ENCODE data around the gene EFS. TPM values are rescaled to one million over a fixed set of nuclear protein-coding genes. Genes with fewer than 3 reads are reported as not detected.

Gene EFS
- total RNA-seq, 4 donors from 2014 or later = 63.0 to 74.0 (median 64.8) TPM

DNA sequence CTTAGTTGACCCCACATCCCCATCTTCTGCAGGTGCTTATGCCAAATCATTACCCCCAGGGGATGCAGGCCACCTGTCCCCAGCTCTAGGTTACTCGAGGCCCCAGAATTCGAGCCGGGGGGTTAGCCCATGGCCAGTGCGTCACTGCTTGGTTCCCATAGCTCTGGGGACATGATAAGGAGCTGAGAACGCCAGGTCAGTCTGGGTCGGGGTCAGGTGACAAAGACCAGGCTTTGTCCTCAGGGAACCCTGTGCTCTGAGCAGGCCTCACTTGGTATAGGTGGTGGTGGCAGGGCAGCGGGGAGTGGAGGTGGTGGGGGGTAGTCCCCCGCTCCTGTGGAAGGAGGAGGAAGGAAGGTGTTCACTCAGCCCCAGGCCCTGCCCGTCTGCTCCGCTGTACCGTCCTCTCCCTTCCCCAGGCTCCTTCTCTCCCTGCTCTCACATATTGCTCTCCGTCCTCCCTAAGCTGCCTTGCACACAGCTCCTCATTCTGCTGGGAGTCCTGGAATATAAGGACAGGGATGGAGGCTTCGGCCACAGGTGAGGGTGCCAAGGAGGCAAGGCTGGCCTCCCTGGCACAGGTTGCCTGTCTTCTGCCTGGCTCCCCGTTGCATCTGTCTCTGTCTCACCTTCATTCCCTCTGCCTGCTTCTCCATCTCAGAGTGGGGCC is 45.1 kb upstream of the EFS start:
- WGBS = 83% methylated on average over 10 of the region's 14 CpGs
- no peak for TF ChIP-seq POLR2A (IDR thresholded peaks at IDR 0.05)
- H3K4me3 ChIP-seq = no peak overlapping the region
- H3K36me3 ChIP-seq = no peaks in the 10 kb centered on the region
- no peaks in the 10 kb centered on the region for H3K9me3 ChIP-seq
- H3K27me3 ChIP-seq = peaks cover 30% of the 10 kb centered on the region
- H3K4me1 ChIP-seq = no peaks in the 10 kb centered on the region
- DNase-seq (ENCODE audit: low spot score in 2 of 2) = no peak
- H3K27ac ChIP-seq = no peak overlapping the region

DNA sequence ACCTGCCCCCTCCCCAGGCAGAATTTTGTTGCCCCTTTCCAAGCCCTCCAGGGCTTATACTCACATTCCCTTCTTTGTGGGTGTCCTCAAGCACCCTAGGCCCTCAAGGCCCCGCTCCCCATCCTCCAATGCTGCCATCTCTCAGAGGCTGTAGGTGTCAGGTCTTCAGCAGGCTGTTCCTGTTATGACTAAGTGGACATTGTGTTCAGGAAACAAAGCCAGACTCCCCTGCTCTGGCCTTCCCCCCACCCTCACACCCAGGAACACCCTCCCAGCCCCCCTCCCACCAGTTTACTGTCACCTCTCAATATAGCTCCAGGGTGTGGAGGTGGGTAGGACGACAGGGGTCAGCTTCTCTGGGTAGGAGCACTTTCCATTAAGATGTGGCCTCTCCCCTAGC is 44.5 kb upstream of the EFS start:
- DNase-seq (ENCODE audit: low spot score in 2 of 2) = no peak
- Histone ChIP-seq H3K9me3 (no peaks in the 10 kb centered on the region), H3K36me3 (no peaks in the 10 kb centered on the region), H3K4me1 (no peaks in the 10 kb centered on the region), H3K27me3 (peaks cover 35% of the 10 kb centered on the region), H3K4me3 (no peak overlapping the region), H3K27ac (no peak overlapping the region)
- TF ChIP-seq EP300 (IDR thresholded peaks at IDR 0.05) = no peak
- WGBS = 80% methylated on average over 1 of the region's 2 CpGs

DNA sequence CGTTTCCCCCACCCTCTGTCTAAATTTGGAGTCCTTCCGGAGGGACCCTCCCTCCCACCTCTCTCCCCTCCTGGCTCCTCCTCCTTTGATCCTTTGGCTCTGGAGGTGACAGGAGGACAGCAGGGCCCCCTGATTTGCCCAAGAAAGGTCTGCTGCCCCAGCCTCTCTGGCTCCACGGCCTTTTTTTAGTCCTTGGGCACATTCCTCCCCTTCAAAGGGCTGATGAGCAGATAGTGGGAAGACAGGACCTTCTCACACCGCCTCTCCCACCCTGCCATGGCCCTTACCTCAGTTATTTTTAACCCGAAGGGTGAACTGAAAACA is 43.3 kb upstream of the EFS start:
- H3K36me3 ChIP-seq = no peaks in the 10 kb centered on the region
- H3K4me3 ChIP-seq = no peak overlapping the region
- H3K9me3 ChIP-seq = no peaks in the 10 kb centered on the region
- H3K27me3 ChIP-seq = peaks cover 47% of the 10 kb centered on the region
- 52% methylated on average over 5 of the region's 5 CpGs for WGBS
- TF ChIP-seq EP300 (IDR thresholded peaks at IDR 0.05) (no peak), POLR2A (IDR thresholded peaks at IDR 0.05) (no peak), POLR2AphosphoS5 (IDR thresholded peaks at IDR 0.05) (no peak)
- TF ChIP-seq, protein P1, sequence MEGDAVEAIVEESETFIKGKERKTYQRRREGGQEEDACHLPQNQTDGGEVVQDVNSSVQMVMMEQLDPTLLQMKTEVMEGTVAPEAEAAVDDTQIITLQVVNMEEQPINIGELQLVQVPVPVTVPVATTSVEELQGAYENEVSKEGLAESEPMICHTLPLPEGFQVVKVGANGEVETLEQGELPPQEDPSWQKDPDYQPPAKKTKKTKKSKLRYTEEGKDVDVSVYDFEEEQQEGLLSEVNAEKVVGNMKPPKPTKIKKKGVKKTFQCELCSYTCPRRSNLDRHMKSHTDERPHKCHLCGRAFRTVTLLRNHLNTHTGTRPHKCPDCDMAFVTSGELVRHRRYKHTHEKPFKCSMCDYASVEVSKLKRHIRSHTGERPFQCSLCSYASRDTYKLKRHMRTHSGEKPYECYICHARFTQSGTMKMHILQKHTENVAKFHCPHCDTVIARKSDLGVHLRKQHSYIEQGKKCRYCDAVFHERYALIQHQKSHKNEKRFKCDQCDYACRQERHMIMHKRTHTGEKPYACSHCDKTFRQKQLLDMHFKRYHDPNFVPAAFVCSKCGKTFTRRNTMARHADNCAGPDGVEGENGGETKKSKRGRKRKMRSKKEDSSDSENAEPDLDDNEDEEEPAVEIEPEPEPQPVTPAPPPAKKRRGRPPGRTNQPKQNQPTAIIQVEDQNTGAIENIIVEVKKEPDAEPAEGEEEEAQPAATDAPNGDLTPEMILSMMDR (IDR thresholded peaks at IDR 0.05) = no peak
- no peaks in the 10 kb centered on the region for H3K4me1 ChIP-seq
- H3K27ac ChIP-seq = no peak overlapping the region
- DNase-seq (ENCODE audit: low spot score in 2 of 2) = no peak

DNA sequence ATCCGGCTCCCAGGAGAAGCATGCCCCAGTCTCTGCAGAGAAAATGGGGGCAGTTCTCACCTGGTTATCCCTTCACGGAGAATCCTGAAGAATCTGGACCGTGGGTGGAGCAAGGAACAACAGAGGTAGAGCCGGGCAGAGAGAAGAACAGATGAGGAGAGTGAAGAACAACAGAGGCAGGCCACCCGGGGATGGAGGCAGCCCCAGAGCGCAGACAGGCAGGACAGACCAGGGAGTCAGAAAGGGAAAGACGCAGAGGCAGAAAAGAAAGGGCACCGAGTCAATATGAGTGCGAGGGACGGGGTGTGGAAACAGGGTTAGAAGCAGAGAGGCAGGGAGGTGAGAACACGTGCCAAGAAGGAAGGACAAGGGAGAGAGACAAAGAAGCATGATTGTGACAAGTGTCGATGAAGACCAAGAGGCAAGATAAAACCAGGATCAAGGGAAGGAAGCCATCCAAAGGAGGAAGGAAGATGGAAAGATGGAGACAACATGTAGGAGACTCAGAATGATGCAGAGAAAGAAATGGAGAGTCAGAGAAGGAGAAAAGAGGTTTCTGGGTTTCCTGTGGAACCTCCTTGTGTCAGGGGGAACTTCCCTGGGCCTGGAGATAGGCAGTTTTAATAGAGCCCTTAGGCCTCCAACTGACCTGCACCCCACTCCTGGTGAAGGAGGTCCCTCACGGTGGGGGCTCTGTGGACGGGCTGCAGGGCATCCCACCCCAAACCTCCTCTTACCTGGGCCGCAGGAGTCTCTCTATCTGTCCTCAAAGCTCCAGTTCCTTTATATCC is 42.7 kb upstream of the EFS start, which contains the start of gene MYH6:
MYH6 (minus strand) TSS at position 758 of the 791 bp plus-strand sequence. CDS start 1,050 bp downstream, outside the sequence.
- H3K4me3 ChIP-seq = no peak within 1 kb of the TSS
- H3K9me3 ChIP-seq = no peaks in the 10 kb centered on the region
- no peak for DNase-seq (ENCODE audit: low spot score in 2 of 2)
- H3K36me3 ChIP-seq = no peaks in the 10 kb centered on the region
- H3K27ac ChIP-seq = no peak within 1 kb of the TSS
- peaks cover 53% of the 10 kb centered on the region for H3K27me3 ChIP-seq
- WGBS = 80% methylated on average over 15 of the region's 15 CpGs
- no peak for TF ChIP-seq POLR2A (IDR thresholded peaks at IDR 0.05)
- no peak for TF ChIP-seq POLR2AphosphoS5 (IDR thresholded peaks at IDR 0.05)
- TF ChIP-seq, protein P1 (IDR thresholded peaks at IDR 0.05) = no peak
- TF ChIP-seq EP300 (IDR thresholded peaks at IDR 0.05) = no peak
- no peaks in the 10 kb centered on the region for H3K4me1 ChIP-seq

DNA sequence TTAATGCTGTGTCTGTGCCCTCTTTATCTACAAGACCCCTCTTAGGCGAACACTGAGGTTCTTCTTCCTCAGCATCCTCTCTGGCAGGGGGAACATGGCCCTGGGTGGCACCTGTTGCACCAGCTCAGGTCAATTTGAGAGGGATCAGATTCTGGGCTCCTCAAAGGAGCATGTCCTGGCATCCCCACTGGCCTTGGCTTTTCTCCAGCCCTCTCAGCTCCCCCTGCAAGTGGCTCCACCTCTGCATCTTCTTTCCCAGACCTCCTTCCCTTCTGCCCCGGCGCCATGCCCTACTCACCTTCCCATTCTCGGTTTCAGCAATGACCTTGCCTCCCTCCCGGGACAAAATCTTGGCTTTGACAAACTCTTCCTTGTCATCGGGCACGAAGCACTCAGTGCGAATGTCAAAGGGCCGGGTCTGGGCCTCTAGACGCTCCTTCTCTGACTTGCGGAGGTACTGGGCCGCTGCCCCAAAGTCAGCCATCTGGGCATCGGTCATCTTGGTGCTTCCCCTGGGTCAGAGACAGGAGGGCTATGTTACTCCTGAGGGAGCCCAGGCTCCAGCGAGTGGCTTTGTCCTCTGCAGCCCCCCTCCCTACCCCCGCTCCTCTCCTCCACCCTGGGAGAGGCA is 41.9 kb upstream of the EFS start:
- Histone ChIP-seq H3K27ac (no peak overlapping the region), H3K36me3 (no peaks in the 10 kb centered on the region), H3K4me1 (no peaks in the 10 kb centered on the region), H3K27me3 (peaks cover 56% of the 10 kb centered on the region), H3K9me3 (no peaks in the 10 kb centered on the region), H3K4me3 (no peak overlapping the region)
- TF ChIP-seq EP300 (IDR thresholded peaks at IDR 0.05) = no peak
- TF ChIP-seq POLR2A (IDR thresholded peaks at IDR 0.05) = no peak
- TF ChIP-seq, protein P1 (IDR thresholded peaks at IDR 0.05) = no peak
- TF ChIP-seq POLR2AphosphoS5 (IDR thresholded peaks at IDR 0.05) = no peak
- DNase-seq (ENCODE audit: low spot score in 2 of 2) = no peak
- WGBS = 87% methylated on average over 12 of the region's 15 CpGs

DNA sequence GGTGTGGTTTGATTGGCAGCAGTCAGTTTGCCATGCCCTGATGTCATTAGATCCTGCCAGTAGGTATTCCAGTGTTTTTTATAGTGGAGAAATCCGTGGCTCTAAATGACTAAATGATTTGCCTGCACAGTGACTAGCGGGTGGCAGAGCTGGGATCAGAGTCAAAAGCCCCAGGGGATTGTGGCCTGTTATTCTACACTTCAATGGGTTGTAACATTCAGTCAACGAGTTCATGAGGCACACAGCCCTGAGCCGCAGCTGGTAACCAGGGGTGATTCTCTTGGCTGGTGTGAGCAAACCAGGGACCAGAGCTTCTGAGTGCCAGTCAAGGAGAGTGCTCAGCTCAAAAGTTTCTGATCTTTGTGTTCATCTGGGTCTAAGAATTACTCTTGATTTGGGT is 41.3 kb upstream of the EFS start:
- no peak overlapping the region for H3K4me3 ChIP-seq

More for the DNA sequence above, 41.3 kb upstream of the EFS start:
- Histone ChIP-seq H3K27me3 (peaks cover 57% of the 10 kb centered on the region), H3K36me3 (no peaks in the 10 kb centered on the region), H3K4me1 (no peaks in the 10 kb centered on the region), H3K9me3 (no peaks in the 10 kb centered on the region), H3K27ac (no peak overlapping the region)
- no peak for DNase-seq (ENCODE audit: low spot score in 2 of 2)
- TF ChIP-seq, protein P1 (IDR thresholded peaks at IDR 0.05) = no peak
- TF ChIP-seq POLR2AphosphoS5 (IDR thresholded peaks at IDR 0.05) (no peak), POLR2A (IDR thresholded peaks at IDR 0.05) (no peak), EP300 (IDR thresholded peaks at IDR 0.05) (no peak)
- WGBS = 17% methylated on average over 4 of the region's 4 CpGs

Measured in suprapubic skin (tissue), 4 donors.